NCI-H345 treated with DMSO at 0.1 percent for 48 hours (cell line): Measurements from ENCODE around the gene GRIK3.

Experiments
- DNase-seq: peaks from one replicate; lab custom pipeline; 2025; ENCODE audit not compliant: unreplicated experiment; lab: John Stamatoyannopoulos, UW

The GRIK3 gene

GRCh38 chr1:36982709-36983108 lies 51.6 kb downstream of the GRIK3 start:
- no peak for DNase-seq

- DNase-seq: no peak
Measured at GRCh38 chr1:36981771-36982622, 52.3 kb downstream of the GRIK3 start.

GRCh38 chr1:36981126-36981525 lies 53.2 kb downstream of the GRIK3 start:
- DNase-seq: no peak

GRCh38 chr1:36977731-36978406 lies 56.4 kb downstream of the GRIK3 start:
- no peak for DNase-seq

- no peak for DNase-seq
Measured at GRCh38 chr1:36975642-36976041, 58.7 kb downstream of the GRIK3 start.

GRCh38 chr1:36973056-36973455 lies 61.3 kb downstream of the GRIK3 start:
- DNase-seq: no peak

GRCh38 chr1:36971852-36972618 lies 62.3 kb downstream of the GRIK3 start:
- no peak for DNase-seq

GRCh38 chr1:36968730-36969129 lies 65.6 kb downstream of the GRIK3 start:
- DNase-seq: peak; percentile 99

- DNase-seq: no peak
Measured at GRCh38 chr1:36966242-36966641, 68.1 kb downstream of the GRIK3 start.

- DNase-seq: no peak
Measured at GRCh38 chr1:36965275-36966159, 68.8 kb downstream of the GRIK3 start.

GRCh38 chr1:36964830-36965229 lies 69.5 kb downstream of the GRIK3 start:
- no peak for DNase-seq

- DNase-seq: no peak
Measured at GRCh38 chr1:36963006-36963405, 71.3 kb downstream of the GRIK3 start.

GRCh38 chr1:36961062-36961615 lies 73.2 kb downstream of the GRIK3 start:
- no peak for DNase-seq

- DNase-seq: no peak
Measured at GRCh38 chr1:36956570-36956969, 77.7 kb downstream of the GRIK3 start.

GRCh38 chr1:36955016-36955415 lies 79.3 kb downstream of the GRIK3 start:
- DNase-seq: no peak

GRCh38 chr1:36953061-36953460 lies 81.3 kb downstream of the GRIK3 start:
- DNase-seq: no peak

GRCh38 chr1:36951761-36952160 lies 82.6 kb downstream of the GRIK3 start:
- DNase-seq: no peak

- no peak for DNase-seq
Measured at GRCh38 chr1:36951292-36951750, 83.0 kb downstream of the GRIK3 start.

GRCh38 chr1:36950604-36951291 lies 83.6 kb downstream of the GRIK3 start:
- no peak for DNase-seq

GRCh38 chr1:36948606-36949005 lies 85.7 kb downstream of the GRIK3 start:
- no peak for DNase-seq
